NCI-H1694 treated with DMSO at 0.1 percent for 48 hours (cell line): ENCODE data around the gene TOMT.
"Not testable (repeated sequence)": the region's sequence is repeated elsewhere in the genome, so short reads cannot be mapped to it uniquely, and the experiment has no call there.

Experiments used
- DNase-seq: peaks from one replicate; lab custom pipeline; 2025; lab: John Stamatoyannopoulos, UW

The TOMT gene

DNA sequence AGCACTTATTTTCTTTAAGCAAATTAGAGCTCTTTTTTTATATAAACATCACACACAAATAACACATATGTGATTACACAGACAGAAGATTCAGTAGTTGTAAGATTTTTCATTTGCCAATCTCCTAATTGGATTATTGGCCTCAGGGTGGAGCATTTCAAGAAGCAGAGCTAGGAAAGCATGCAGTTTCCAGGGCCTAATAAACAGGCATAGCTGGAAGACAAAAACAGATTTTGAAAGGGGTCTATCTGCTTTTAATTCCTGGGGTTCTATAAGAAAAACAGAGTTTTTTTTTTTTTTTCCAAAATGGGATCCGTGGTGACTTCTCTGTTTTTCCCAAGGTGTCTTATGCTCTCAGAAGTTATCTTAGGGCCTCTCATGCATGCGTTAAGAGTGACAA lies 22.2 kb downstream of the TOMT start:
- no peak for DNase-seq

DNA sequence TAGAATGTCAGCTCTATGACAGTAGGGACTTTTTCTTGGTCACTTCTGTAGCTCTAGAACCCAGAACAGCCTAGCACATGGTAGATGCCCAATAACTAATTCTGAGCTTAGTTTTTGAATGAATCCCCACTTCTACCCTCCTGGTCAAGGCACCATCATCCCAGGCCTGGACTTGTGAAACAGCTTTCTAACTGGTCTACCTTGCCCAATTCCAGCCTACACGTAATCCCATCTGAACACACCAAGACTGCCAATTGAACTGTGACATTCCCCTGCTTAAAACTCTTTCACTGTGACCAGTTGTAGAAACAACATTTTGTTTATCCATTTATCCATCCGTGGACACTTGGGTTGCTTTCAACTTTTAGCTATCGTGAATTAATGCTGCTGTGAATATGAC lies 23.7 kb downstream of the TOMT start:
- DNase-seq, result no peak

DNA sequence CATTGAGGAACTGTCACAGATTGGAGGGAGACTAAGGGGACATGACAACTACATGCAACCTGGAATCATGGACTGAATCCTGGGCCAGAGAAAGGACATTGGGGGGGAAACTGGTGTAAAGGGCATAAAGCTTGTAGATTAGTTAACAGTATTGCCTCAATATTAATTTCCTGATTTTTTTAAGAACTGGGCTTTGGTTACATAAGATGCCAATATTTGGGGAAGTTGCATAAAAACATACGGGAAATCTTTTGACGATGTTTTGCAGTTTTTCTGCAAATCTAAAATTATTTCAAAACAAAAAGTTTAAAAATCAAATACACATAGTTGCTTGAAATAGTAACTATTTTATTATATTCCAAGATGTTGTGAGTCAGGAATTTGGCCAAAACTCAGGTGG lies 26.9 kb downstream of the TOMT start:
- no peak for DNase-seq

DNA sequence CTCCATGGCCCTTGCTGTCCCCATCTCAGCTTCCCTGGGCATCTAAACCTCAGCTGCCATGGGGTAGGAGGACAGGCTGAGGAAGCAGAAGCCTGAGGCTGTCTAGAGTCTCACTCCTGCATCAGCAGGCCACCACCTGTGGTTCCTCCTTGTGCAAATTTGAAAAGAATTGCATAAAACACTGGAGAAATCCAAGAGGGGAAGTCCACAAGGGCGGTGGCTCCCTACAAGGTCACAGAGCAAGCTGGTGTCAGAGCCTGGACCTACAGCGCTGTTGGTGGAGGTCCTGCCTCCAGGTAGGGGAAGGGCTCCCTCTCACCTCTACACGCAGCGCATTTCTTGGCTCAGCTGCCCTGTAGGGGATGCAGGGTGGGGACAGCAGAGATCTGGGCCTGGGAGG lies 29.7 kb downstream of the TOMT start, which contains the start of gene FOLR3:
TSS of gene FOLR3 (plus strand) at position 253 of the 400 bp plus-strand sequence. CDS start 228 bp downstream, outside the sequence.
- not testable (repeated sequence) for DNase-seq

- DNase-seq, result no peak
These were observed 30.4 kb downstream of the TOMT start for GRCh38 chr11:72135891-72136683.

- DNase-seq, result no peak
These were observed 31.0 kb downstream of the TOMT start for GRCh38 chr11:72136684-72137262.

DNA sequence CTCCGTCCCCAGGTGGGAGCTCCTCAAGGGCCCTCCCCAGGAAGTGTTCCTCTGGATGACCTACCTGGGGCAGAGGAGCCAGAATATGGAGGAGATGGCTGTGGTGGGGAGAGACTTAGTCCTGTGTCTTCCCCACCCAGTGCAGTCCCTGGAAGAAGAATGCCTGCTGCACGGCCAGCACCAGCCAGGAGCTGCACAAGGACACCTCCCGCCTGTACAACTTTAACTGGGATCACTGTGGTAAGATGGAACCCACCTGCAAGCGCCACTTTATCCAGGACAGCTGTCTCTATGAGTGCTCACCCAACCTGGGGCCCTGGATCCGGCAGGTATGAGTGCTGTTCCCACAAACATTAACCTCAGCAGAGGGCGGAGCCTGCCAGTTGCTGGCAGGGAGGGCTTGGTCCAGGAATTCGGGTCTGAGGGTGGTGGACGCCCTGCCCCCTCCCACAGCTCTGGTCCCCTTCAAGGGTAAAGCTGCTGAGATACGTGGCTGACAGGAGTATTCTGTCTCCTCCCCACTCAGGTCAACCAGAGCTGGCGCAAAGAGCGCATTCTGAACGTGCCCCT lies 33.2 kb downstream of the TOMT start:
- DNase-seq, result no peak

GRCh38 chr11:72139500-72139899 lies 33.8 kb downstream of the TOMT start:
- no peak for DNase-seq

GRCh38 chr11:72140661-72141060 lies 34.9 kb downstream of the TOMT start:
- no peak for DNase-seq

DNA sequence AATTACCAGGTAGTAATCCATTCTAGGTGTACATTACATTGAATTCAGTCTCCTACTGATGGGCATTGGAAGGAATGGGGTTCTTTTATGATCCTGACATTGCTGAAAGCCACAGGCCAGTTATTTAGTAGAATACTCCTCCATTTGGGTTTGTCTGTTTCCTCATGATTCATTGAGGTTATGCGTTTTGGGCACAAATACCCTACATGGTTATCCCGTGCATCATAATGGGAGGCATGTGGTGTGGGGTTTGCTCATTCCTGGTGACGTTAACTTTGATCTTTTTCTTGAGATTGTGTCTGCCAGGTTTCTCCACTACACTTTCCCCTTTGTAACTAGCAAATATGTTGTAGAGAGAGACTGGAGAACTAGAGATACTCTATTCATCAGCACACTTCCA lies 35.3 kb downstream of the TOMT start:
- DNase-seq, result no peak

- not testable (repeated sequence) for DNase-seq
These were observed 36.4 kb downstream of the TOMT start for GRCh38 chr11:72142086-72142485.

GRCh38 chr11:72142543-72142942 lies 36.8 kb downstream of the TOMT start:
- DNase-seq, result not testable (repeated sequence)

DNA sequence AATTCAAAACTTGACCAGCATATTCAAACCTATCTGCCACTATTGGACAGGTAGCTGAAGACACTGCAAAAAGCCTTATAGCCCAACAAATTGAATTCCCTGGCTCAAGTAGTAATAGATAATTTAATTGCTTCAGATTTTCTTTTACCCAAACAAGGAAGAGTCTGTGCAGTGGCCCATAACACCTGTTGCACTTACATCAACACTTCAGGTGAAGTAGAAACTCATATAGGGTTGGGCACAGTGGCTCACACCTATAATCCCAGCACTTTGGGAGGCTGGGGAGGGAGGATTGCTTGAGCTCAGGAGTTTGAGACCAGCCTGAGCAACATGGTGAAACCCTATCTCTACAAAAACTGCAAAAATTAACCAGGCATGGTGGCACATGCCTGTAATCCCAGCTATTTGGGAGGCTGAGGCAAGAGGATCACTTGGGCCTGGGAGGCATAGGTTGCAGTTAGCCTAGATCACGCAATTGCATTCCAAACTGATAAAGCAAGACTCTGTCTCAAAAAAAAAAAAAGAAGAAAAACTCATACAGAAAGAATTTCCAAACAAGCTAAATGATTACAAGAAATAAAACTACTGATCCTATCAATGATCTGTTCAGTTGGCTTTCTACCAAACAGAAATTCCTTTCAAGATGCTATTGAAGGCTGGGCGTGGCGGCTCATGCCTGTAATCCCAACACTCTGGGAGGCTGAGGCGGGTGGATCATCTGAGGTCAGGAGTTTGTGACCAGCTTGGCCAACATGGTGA lies 39.3 kb downstream of the TOMT start:
- DNase-seq, result no peak

DNA sequence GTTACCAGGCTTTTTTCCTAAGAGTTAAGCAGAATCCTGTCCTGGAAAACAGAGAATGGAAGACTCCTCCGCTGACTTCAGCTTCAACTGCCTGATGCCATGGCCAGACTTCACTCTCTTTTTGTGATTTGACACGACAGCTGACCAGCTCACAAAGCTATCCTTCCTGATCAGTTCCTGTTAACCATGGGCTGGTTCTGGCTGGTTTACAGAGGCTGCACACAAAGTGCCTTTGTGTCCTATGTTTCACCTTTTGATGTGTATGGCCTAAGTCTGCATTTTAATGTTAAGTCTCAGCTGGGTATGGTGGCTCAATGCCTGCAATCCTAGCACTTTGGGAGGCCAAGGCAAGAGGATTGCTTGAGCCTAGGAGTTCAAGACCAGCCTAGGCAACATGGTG lies 40.9 kb downstream of the TOMT start:
- no peak for DNase-seq

- no peak for DNase-seq
These were observed 45.2 kb downstream of the TOMT start for GRCh38 chr11:72150882-72151281.

DNA sequence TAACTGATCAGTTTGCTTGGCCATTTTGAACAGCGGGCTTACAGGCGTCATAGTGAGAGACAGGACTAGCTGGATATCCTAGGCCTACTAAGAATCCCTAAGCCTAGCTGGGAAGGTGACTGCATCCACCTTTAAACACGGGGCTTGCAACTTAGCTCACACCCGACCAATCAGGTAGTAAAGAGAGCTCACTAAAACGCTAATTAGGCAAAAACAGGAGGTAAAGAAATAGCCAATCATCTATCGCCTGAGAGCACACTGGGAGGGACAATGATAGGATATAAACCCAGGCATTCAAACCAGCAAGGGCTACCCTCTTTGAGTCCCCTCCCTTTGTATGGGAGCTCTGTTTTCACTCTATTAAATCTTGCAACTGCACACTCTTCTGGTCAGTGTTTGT lies 48.1 kb downstream of the TOMT start:
- DNase-seq, result not testable (repeated sequence)

DNA sequence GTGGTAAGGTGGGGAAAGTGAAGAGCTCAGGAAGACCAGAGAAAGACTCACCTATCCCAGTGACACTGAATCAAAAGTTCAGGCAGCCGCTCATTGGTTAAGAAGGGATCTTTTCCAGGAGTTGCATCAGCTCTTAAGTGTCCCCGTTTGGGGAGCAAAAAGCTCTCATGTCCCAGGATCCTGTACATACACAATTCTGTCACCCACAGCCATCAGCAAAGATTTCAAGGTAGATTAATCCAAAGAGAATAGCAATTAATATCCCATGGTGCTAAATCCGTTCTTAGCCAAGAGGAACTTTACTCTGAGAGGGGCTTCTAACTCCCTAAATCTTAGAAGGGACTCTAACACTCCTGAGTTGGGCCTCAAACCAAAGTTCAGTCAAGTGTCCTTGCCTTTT lies 49.1 kb downstream of the TOMT start:
- no peak for DNase-seq

DNA sequence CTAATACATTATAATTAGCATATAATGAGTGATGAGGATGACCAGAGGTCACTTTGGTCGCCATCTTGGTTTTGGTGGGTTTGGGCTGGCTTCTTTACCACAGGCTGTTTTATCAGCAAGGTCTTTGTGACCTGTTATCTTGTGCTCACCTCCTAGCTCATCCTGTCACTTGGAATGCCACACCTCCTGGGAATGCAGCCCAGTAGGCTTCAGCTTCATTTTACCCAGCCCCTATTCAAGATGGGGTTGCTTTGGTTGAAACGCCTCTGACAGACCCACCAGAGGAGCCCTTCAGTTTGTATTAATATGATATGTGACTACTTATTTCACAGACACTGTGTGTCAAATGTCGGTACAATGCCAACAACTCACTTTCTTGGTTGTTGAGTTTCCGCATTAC lies 50.0 kb downstream of the TOMT start:
- DNase-seq, result no peak

GRCh38 chr11:72157131-72157530 lies 51.4 kb downstream of the TOMT start:
- DNase-seq, result no peak
